ENCODE measurements around the gene ELAVL3. TPM values are rescaled to one million over a fixed set of nuclear protein-coding genes. Genes with fewer than 3 reads are reported as not detected.

The ELAVL3 gene
- total and polyA plus RNA-seq, 2 of the 4 experiments (the other 2 are of a cell fraction): not detected

DNA sequence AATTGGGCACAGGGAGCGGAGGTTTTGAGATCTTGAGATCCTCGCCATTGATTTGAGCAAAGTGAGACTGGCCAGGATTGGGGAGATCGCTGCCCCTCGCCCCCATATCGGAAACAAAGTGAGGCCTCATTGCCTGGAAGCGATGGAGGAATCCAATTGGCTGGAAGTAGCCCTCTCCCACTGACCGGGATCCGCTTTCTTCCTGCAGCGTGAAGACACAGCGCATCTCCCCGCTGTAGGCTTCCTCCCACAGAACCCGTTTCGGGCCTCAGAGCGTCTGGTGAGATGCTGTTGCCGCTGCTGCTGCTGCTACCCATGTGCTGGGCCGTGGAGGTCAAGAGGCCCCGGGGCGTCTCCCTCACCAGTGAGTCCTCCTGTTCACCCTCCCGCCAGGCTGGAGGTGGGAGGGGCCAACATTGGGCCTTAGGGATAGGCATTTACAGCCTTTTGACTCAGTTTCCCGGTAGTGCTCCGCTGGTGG lies 45.0 kb downstream of the ELAVL3 start:
- no peak overlapping the region; the same call in 1 of the 2 replicates for H2BK120ac ChIP-seq (ENCODE audit: low read depth, low read length)
- no peaks in the 10 kb centered on the region for H3K27me3 ChIP-seq (ENCODE audit: control insufficient read depth, insufficient read depth, low read length)
- H3K9ac ChIP-seq (ENCODE audit: low read depth, low read length): peak overlapping the region; percentile 82
- peaks cover 21% of the 10 kb centered on the region for H3K36me3 ChIP-seq (ENCODE audit: control insufficient read depth, insufficient read depth, low read length)
- peaks cover 7% of the 10 kb centered on the region for H4K20me1 ChIP-seq (ENCODE audit: insufficient read depth, low read length)
- H3K18ac ChIP-seq (ENCODE audit: low read depth, low read length): no peak overlapping the region
- peak overlapping the region; percentile 80 for H2AK5ac ChIP-seq (ENCODE audit: low read depth, low read length)
- POLR2A ChIA-PET (ENCODE audit: unreplicated experiment): no interaction called here
- no peak overlapping the region for H2BK20ac ChIP-seq (ENCODE audit: low read depth, low read length)
- H3K4ac ChIP-seq (ENCODE audit: low read depth, low read length): peak overlapping the region; percentile 94
- peak overlapping the region; percentile 48 to 97 for H4K8ac ChIP-seq (ENCODE audit: low read depth in 2 of 2, low read length in 2 of 2)
- ATAC-seq (ENCODE audit: low read depth): peak; percentile 3; the same call in 1 of the 2 replicates
- no peak; the same call in 1 of the 2 replicates for TF ChIP-seq MAZ (IDR thresholded peaks at IDR 0.05; ENCODE audit: borderline replicate concordance, low read depth, low read length)
- no peak for TF ChIP-seq POLR2A (IDR thresholded peaks at IDR 0.05; ENCODE audit: low read depth, low read length)
- no peak for TF ChIP-seq CHD1 (IDR thresholded peaks at IDR 0.05; ENCODE audit: low read depth, low read length)
- 0 out of 2 replicates have a peak, but pooled peaks have one; percentile 4 for TF ChIP-seq MXI1 (IDR thresholded peaks at IDR 0.05; ENCODE audit: borderline replicate concordance, low read depth, low read length)
- BruUV-seq (replicated peaks): TSS peak; percentile 96
- peak overlapping the region; percentile 60 for H2BK5ac ChIP-seq (ENCODE audit: low read depth, low read length, poor library complexity, severe bottlenecking)
- no peaks in the 10 kb centered on the region for H3K9me3 ChIP-seq (ENCODE audit: control insufficient read depth, insufficient read depth, low read length)
- CTCF ChIA-PET: interaction anchor here (0.6 to 1.4 kb wide), 6 partner anchors 14 to 142 kb away, joined by 3 to 9 read pairs (median 4); partner anchors contain the start of gene SWSAP1
- H4K91ac ChIP-seq (ENCODE audit: insufficient read depth, low read depth, low read length): peak overlapping the region; percentile 78
- H4K5ac ChIP-seq (ENCODE audit: low read depth, low read length): peak overlapping the region; percentile 25
- peaks cover 12% of the 10 kb centered on the region for H3K9me1 ChIP-seq (ENCODE audit: insufficient read depth, low read length)
- dilution Hi-C loops (cut with HindIII; ENCODE audit: low sequenced_read_pairs, unreplicated experiment): no loop called here
- peak overlapping the region; percentile 72 for H3K4me2 ChIP-seq (ENCODE audit: low read depth, low read length)
- peaks cover 16 to 27% of the 10 kb centered on the region in 2 experiments for H3K79me1 ChIP-seq (ENCODE audit: low read depth in 1 of 2, low read length in 2 of 2)
- H2AK9ac ChIP-seq (replicated peaks; ENCODE audit: low read depth, low read length, poor library complexity): peak overlapping the region; percentile 99
- H3K27ac ChIP-seq (ENCODE audit: insufficient read depth, low read length): peak overlapping the region; percentile 69
- DNase-seq: peak; percentile 31
- peak overlapping the region; percentile 70 for H3K56ac ChIP-seq (ENCODE audit: extremely low read depth, insufficient read depth, low read length)
- H3K14ac ChIP-seq (replicated peaks; ENCODE audit: low read depth, low read length): peak overlapping the region; percentile 90
- 0% methylated on average over 3 of the region's 21 CpGs; no CpG with 5 or more reads in 1 of the 2 experiments for whole genome bisulfite sequencing, 2 experiments (ENCODE audit: extremely low coverage in 2 of 2, insufficient read length in 1 of 2)
- in situ Hi-C loops (cut with MboI; ENCODE audit: low sequenced_read_pairs): no loop called here
- peaks cover 9% of the 10 kb centered on the region for H3K4me1 ChIP-seq (ENCODE audit: control insufficient read depth, insufficient read depth, low read length)
- peak overlapping the region; percentile 89 for H3K23ac ChIP-seq (ENCODE audit: low read depth, low read length)
- H2AFZ ChIP-seq (replicated peaks; ENCODE audit: low read length, poor library complexity): peak overlapping the region; percentile 100
- H3K4me3 ChIP-seq (ENCODE audit: insufficient read depth, low read depth, low read length): peak overlapping the region; percentile 72
- intact Hi-C loops (cut with micrococcal nuclease): loop anchor here (1.0 to 2.0 kb wide), 3 partner anchors 61 to 143 kb away; partner anchors contain the start of genes CCDC159, SWSAP1 and TMEM205
- H2BK15ac ChIP-seq (ENCODE audit: low read depth, low read length): 0 out of 3 replicates have a peak overlapping the region, but pooled peaks have one; percentile 3
